ENCODE measurements around the gene PLEK. TPM values are rescaled to one million over a fixed set of nuclear protein-coding genes. Genes with fewer than 3 reads are reported as not detected.

Gene PLEK
- polyA plus RNA-seq, 1 donor from 2014 or later, result 0.07 TPM

GRCh38 chr2:68384485-68385107, 19.5 kb downstream of the PLEK start:
- Histone ChIP-seq H4K20me1 (ENCODE audit: insufficient read depth) (no peaks in the 10 kb centered on the region), H3K4me2 (ENCODE audit: low read length) (no peak overlapping the region), H3K27ac (ENCODE audit: low read length) (no peak overlapping the region), H3K36me3 (ENCODE audit: insufficient read depth, low read length) (no peaks in the 10 kb centered on the region), H3F3A (ENCODE audit: insufficient read depth, low read length, poor library complexity, severe bottlenecking) (no peaks in the 10 kb centered on the region), H2AFZ (ENCODE audit: low read depth, low read length) (no peak overlapping the region), H3K4me3 (ENCODE audit: low read length) (no peak overlapping the region), H3K9me2 (ENCODE audit: insufficient read depth, low read length) (no peaks in the 10 kb centered on the region), H3K9me3 (ENCODE audit: low read length) (no peaks in the 10 kb centered on the region), H3K9ac (ENCODE audit: low read length) (no peak overlapping the region), H3K79me2 (replicated peaks; ENCODE audit: insufficient read depth, low read length) (no peaks in the 10 kb centered on the region), H3K27me3 (ENCODE audit: insufficient read depth, low read depth, low read length) (no peaks in the 10 kb centered on the region)
- TF ChIP-seq RAD21 (conservative IDR thresholded peaks at IDR 0.05) (no peak), SMC3 (conservative IDR thresholded peaks at IDR 0.05; ENCODE audit: poor library complexity) (no peak), TAF1 (IDR thresholded peaks at IDR 0.05; ENCODE audit: low read depth) (no peak), EZH2 (IDR thresholded peaks at IDR 0.05; ENCODE audit: borderline replicate concordance, insufficient read depth, low read length, poor library complexity, severe bottlenecking) (no peak), REST (IDR thresholded peaks at IDR 0.05; ENCODE audit: borderline replicate concordance) (no peak), POLR2AphosphoS5 (IDR thresholded peaks at IDR 0.05) (no peak)

GRCh38 chr2:68385220-68385906, 20.3 kb downstream of the PLEK start:
- no peak overlapping the region for H3K27ac ChIP-seq (ENCODE audit: low read length)
- no peaks in the 10 kb centered on the region for H3K27me3 ChIP-seq (ENCODE audit: insufficient read depth, low read depth, low read length)
- no peaks in the 10 kb centered on the region for H3K36me3 ChIP-seq (ENCODE audit: insufficient read depth, low read length)
- H3K9ac ChIP-seq (ENCODE audit: low read length), result no peak overlapping the region
- no peak overlapping the region for H3K4me2 ChIP-seq (ENCODE audit: low read length)
- H2AFZ ChIP-seq (ENCODE audit: low read depth, low read length), result no peak overlapping the region
- H3K9me3 ChIP-seq (ENCODE audit: low read length), result no peaks in the 10 kb centered on the region
- H3K4me3 ChIP-seq (ENCODE audit: low read length), result no peak overlapping the region
- TF ChIP-seq TAF1 (IDR thresholded peaks at IDR 0.05; ENCODE audit: low read depth) (no peak), REST (IDR thresholded peaks at IDR 0.05; ENCODE audit: borderline replicate concordance) (no peak), EZH2 (IDR thresholded peaks at IDR 0.05; ENCODE audit: borderline replicate concordance, insufficient read depth, low read length, poor library complexity, severe bottlenecking) (no peak), SMC3 (conservative IDR thresholded peaks at IDR 0.05; ENCODE audit: poor library complexity) (no peak), CTCF (IDR thresholded peaks at IDR 0.05; ENCODE audit: poor library complexity, severe bottlenecking) (no peak), POLR2AphosphoS5 (IDR thresholded peaks at IDR 0.05) (no peak), EP300 (conservative IDR thresholded peaks at IDR 0.05; ENCODE audit: poor library complexity, severe bottlenecking) (no peak), RAD21 (conservative IDR thresholded peaks at IDR 0.05) (no peak), MXI1 (conservative IDR thresholded peaks at IDR 0.05; ENCODE audit: poor library complexity, severe bottlenecking) (no peak)
- H3K9me2 ChIP-seq (ENCODE audit: insufficient read depth, low read length), result no peaks in the 10 kb centered on the region
- H3F3A ChIP-seq (ENCODE audit: insufficient read depth, low read length, poor library complexity, severe bottlenecking), result no peaks in the 10 kb centered on the region
- no peaks in the 10 kb centered on the region for H4K20me1 ChIP-seq (ENCODE audit: insufficient read depth)
- H3K79me2 ChIP-seq (replicated peaks; ENCODE audit: insufficient read depth, low read length), result no peaks in the 10 kb centered on the region
